Activated T-helper 17 cell treated with anti-CD3 and anti-CD28 coated beads, Interleukin-2, amount 50 U/mL, for 72 hours (primary cell): ENCODE results near the gene ARHGAP4. TPM values are rescaled to one million over a fixed set of nuclear protein-coding genes. Genes with fewer than 3 reads are reported as not detected.

Experiments
- ATAC-seq: fragments of 150-1000 bp; cut with Tn5 transposase; replicated peaks from 2 replicates; pipeline ENCODE4 v1.10.0; 2021; ENCODE audit warnings: mild to moderate bottlenecking, moderate library complexity
- H3K27ac Mint-ChIP-seq: one replicate; pipeline ENCODE4 v1.8.0; 2022; ENCODE audit warnings: mixed read lengths
- H3K27me3 Mint-ChIP-seq: one replicate; pipeline ENCODE4 v1.8.0; 2022; ENCODE audit warnings: mixed read lengths
- H3K36me3 Mint-ChIP-seq: one replicate; pipeline ENCODE4 v1.8.0; 2022; ENCODE audit warnings: low read depth, mild to moderate bottlenecking, mixed read lengths
- H3K4me1 Mint-ChIP-seq: one replicate; pipeline ENCODE4 v1.8.0; 2022; ENCODE audit warnings: mixed read lengths
- H3K4me3 Mint-ChIP-seq: one replicate; pipeline ENCODE4 v1.8.0; 2022; ENCODE audit warnings: mild to moderate bottlenecking, mixed read lengths
- H3K9me3 Mint-ChIP-seq: one replicate; pipeline ENCODE4 v1.8.0; 2022; ENCODE audit warnings: mixed read lengths
- total RNA-seq, 2 donors: library from RNA; stranded (reverse); gene quantifications; one replicate each; pipeline ENCODE4 v1.2.3, GENCODE V29; 2022

The ARHGAP4 gene
- total RNA-seq, 2 donors from 2014 or later: 105 to 147 TPM

GRCh38 chrX:153884136-153884535, 41.9 kb downstream of the ARHGAP4 start:
- no peaks in the 10 kb centered on the region for H3K36me3 Mint-ChIP-seq
- H3K27me3 Mint-ChIP-seq: peaks cover 5% of the 10 kb centered on the region
- ATAC-seq: no peak
- H3K27ac Mint-ChIP-seq: no peak overlapping the region
- peak overlapping the region; percentile 27 for H3K4me3 Mint-ChIP-seq
- H3K4me1 Mint-ChIP-seq: peaks cover under 1% of the 10 kb centered on the region
- no peaks in the 10 kb centered on the region for H3K9me3 Mint-ChIP-seq

GRCh38 chrX:153883163-153883843, 42.8 kb downstream of the ARHGAP4 start:
- H3K4me1 Mint-ChIP-seq: peaks cover 4% of the 10 kb centered on the region
- H3K4me3 Mint-ChIP-seq: no peak overlapping the region
- H3K36me3 Mint-ChIP-seq: no peaks in the 10 kb centered on the region
- no peak for ATAC-seq
- no peaks in the 10 kb centered on the region for H3K9me3 Mint-ChIP-seq
- no peak overlapping the region for H3K27ac Mint-ChIP-seq
- peaks cover 10% of the 10 kb centered on the region for H3K27me3 Mint-ChIP-seq

GRCh38 chrX:153882557-153882956, 43.5 kb downstream of the ARHGAP4 start:
- Mint-ChIP-seq H3K9me3 (no peaks in the 10 kb centered on the region), H3K36me3 (no peaks in the 10 kb centered on the region), H3K27me3 (peaks cover 10% of the 10 kb centered on the region), H3K4me1 (peaks cover 4% of the 10 kb centered on the region), H3K27ac (no peak overlapping the region), H3K4me3 (no peak overlapping the region)
- ATAC-seq: no peak

GRCh38 chrX:153882086-153882498, 44.0 kb downstream of the ARHGAP4 start:
- Mint-ChIP-seq H3K27ac (no peak overlapping the region), H3K4me3 (no peak overlapping the region), H3K36me3 (no peaks in the 10 kb centered on the region), H3K4me1 (peaks cover 4% of the 10 kb centered on the region), H3K27me3 (peaks cover 10% of the 10 kb centered on the region), H3K9me3 (no peaks in the 10 kb centered on the region)
- ATAC-seq: no peak

- H3K36me3 Mint-ChIP-seq: no peaks in the 10 kb centered on the region
Measured at GRCh38 chrX:153881281-153881680, 44.8 kb downstream of the ARHGAP4 start.

GRCh38 chrX:153880440-153880815, 45.6 kb downstream of the ARHGAP4 start:
- Mint-ChIP-seq H3K36me3 (no peaks in the 10 kb centered on the region), H3K27me3 (peaks cover 14% of the 10 kb centered on the region), H3K9me3 (no peaks in the 10 kb centered on the region), H3K4me3 (no peak overlapping the region), H3K4me1 (peaks cover 4% of the 10 kb centered on the region), H3K27ac (no peak overlapping the region)
- ATAC-seq: no peak

More at GRCh38 chrX:153881281-153881680, 44.8 kb downstream of the ARHGAP4 start:
- Mint-ChIP-seq H3K4me3 (no peak overlapping the region), H3K4me1 (peaks cover 4% of the 10 kb centered on the region), H3K27me3 (peaks cover 11% of the 10 kb centered on the region), H3K27ac (no peak overlapping the region), H3K9me3 (no peaks in the 10 kb centered on the region)
- no peak for ATAC-seq

- peaks cover 4% of the 10 kb centered on the region for H3K4me1 Mint-ChIP-seq
- H3K36me3 Mint-ChIP-seq: no peaks in the 10 kb centered on the region
- ATAC-seq: no peak
- H3K4me3 Mint-ChIP-seq: no peak overlapping the region
- peaks cover 14% of the 10 kb centered on the region for H3K27me3 Mint-ChIP-seq
- no peaks in the 10 kb centered on the region for H3K9me3 Mint-ChIP-seq
- H3K27ac Mint-ChIP-seq: no peak overlapping the region
Measured at GRCh38 chrX:153879741-153880439, 46.2 kb downstream of the ARHGAP4 start.

GRCh38 chrX:153878969-153879653, 47.0 kb downstream of the ARHGAP4 start:
- Mint-ChIP-seq H3K4me1 (peaks cover 4% of the 10 kb centered on the region), H3K9me3 (no peaks in the 10 kb centered on the region), H3K27ac (no peak overlapping the region), H3K27me3 (peaks cover 14% of the 10 kb centered on the region), H3K4me3 (peak overlapping the region; percentile 47), H3K36me3 (no peaks in the 10 kb centered on the region)
- peak; percentile 52 for ATAC-seq

GRCh38 chrX:153878345-153878744, 47.7 kb downstream of the ARHGAP4 start:
- Mint-ChIP-seq H3K4me3 (no peak overlapping the region), H3K4me1 (peaks cover 4% of the 10 kb centered on the region), H3K27ac (no peak overlapping the region), H3K27me3 (peaks cover 14% of the 10 kb centered on the region), H3K36me3 (no peaks in the 10 kb centered on the region), H3K9me3 (no peaks in the 10 kb centered on the region)
- no peak for ATAC-seq

- no peaks in the 10 kb centered on the region for H3K36me3 Mint-ChIP-seq
- no peak for ATAC-seq
- H3K27ac Mint-ChIP-seq: no peak overlapping the region
- H3K4me3 Mint-ChIP-seq: no peak overlapping the region
- no peaks in the 10 kb centered on the region for H3K9me3 Mint-ChIP-seq
- peaks cover 4% of the 10 kb centered on the region for H3K4me1 Mint-ChIP-seq
- peaks cover 14% of the 10 kb centered on the region for H3K27me3 Mint-ChIP-seq
Measured at GRCh38 chrX:153877571-153878261, 48.3 kb downstream of the ARHGAP4 start.

GRCh38 chrX:153876112-153876491, 50.0 kb downstream of the ARHGAP4 start:
- Mint-ChIP-seq H3K4me1 (peaks cover 4% of the 10 kb centered on the region), H3K27me3 (peaks cover 10% of the 10 kb centered on the region), H3K9me3 (no peaks in the 10 kb centered on the region), H3K4me3 (no peak overlapping the region), H3K27ac (no peak overlapping the region), H3K36me3 (no peaks in the 10 kb centered on the region)
- ATAC-seq: no peak

- H3K36me3 Mint-ChIP-seq: no peaks in the 10 kb centered on the region
- H3K4me3 Mint-ChIP-seq: no peak overlapping the region
- peak; percentile 51 for ATAC-seq
- peaks cover 4% of the 10 kb centered on the region for H3K4me1 Mint-ChIP-seq
- no peaks in the 10 kb centered on the region for H3K9me3 Mint-ChIP-seq
- H3K27me3 Mint-ChIP-seq: peaks cover 10% of the 10 kb centered on the region
- H3K27ac Mint-ChIP-seq: no peak overlapping the region
Measured at GRCh38 chrX:153875391-153876111, 50.5 kb downstream of the ARHGAP4 start.

- Mint-ChIP-seq H3K27me3 (peaks cover 10% of the 10 kb centered on the region), H3K27ac (no peak overlapping the region), H3K36me3 (no peaks in the 10 kb centered on the region), H3K4me1 (peaks cover 4% of the 10 kb centered on the region), H3K4me3 (no peak overlapping the region), H3K9me3 (no peaks in the 10 kb centered on the region)
- ATAC-seq: no peak
Measured at GRCh38 chrX:153874366-153875125, 51.5 kb downstream of the ARHGAP4 start.
